Measurements from ENCODE around the gene IL18.

DNA sequence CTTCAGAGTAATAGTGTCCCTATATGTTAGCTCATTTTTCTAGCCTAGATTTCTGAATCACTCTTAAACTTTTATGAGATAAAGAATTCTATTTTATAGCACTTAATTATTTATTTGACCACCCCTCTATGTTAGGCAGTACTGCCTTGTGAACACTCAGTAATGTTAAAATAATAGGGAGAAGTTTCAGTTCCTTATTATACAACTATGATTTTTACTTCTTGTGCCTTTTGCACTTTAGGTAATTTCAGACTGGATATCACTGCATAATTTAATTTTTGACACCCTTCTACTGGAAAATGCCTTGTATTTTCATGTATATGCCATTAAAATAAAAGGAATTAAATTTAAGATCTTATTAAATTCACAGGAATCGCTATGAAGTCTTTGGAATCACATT is 14.5 kb upstream of the IL18 start:
- TF ChIP-seq, protein P1, sequence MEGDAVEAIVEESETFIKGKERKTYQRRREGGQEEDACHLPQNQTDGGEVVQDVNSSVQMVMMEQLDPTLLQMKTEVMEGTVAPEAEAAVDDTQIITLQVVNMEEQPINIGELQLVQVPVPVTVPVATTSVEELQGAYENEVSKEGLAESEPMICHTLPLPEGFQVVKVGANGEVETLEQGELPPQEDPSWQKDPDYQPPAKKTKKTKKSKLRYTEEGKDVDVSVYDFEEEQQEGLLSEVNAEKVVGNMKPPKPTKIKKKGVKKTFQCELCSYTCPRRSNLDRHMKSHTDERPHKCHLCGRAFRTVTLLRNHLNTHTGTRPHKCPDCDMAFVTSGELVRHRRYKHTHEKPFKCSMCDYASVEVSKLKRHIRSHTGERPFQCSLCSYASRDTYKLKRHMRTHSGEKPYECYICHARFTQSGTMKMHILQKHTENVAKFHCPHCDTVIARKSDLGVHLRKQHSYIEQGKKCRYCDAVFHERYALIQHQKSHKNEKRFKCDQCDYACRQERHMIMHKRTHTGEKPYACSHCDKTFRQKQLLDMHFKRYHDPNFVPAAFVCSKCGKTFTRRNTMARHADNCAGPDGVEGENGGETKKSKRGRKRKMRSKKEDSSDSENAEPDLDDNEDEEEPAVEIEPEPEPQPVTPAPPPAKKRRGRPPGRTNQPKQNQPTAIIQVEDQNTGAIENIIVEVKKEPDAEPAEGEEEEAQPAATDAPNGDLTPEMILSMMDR (conservative IDR thresholded peaks at IDR 0.05; ENCODE audit: low read length), result no peak
- no peak for TF ChIP-seq EZH2phosphoT487 (IDR thresholded peaks at IDR 0.05; ENCODE audit: borderline replicate concordance, low read depth, low read length)

Measured in OCI-LY7 (cell line).